ENCODE data around the gene GABARAPL2.
"Not testable (repeated sequence)": the region's sequence is repeated elsewhere in the genome, so short reads cannot be mapped to it uniquely, and the experiment has no call there.

GABARAPL2 gene

DNA sequence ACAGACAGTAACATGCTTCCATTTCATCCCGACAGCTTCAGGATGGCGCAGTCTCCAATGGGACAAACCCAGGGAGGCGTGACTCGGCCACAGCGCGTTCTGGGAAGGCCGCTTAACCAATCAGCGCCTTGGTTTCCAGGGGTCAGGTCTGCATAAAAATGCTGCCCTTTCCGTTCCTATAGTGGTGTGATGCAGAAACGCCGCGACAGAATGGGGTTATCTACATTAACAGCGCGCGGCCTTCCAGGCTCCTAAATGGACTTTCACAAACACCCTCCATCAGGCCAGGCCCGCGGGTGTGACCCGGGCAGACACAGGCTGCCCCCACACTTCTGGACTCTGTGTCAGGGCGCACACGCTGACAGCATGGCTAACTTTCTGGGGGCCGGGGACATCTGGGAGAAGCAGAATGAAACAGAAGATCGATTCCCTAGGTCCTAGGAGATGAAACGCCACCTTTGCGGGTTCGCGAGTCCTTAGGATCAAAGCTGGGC is 10.9 kb upstream of the GABARAPL2 start:
- DNase-seq, result peak; percentile 67

DNA sequence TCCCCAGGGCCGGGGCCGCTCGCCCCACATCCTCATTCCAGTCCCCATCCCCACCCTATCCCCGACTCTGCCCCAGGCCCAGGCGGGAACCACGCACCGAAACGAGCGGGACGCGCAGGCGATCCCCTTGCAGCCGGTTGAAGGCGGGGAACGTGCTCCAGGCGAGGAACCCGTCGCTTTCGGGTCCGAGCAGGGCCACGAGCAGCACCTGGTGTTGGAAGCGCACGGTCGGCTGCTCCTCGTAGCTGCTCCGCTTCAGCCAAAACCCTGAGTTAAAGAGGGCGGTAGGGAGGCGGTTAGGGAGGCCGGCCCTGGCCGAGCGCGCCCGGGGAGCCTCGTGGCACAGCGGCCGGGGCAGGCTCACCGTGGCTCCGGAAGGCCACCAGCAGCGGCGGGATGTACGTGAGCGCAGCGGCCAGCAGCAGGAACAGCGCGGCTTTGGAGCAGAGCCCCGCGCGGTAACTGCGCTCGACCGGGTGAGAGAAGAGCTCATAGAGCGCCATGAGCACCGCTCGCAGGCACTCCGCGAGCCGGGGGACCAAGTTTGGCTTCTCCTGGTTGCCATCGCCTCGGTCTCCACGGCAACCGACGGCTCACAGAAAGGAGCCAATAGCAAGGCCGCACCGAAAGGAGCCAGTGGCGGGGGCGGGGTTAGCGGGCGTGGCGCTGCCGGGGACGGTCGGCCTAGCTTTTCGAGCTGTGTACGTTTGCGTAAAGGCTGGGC is 10.3 kb upstream of the GABARAPL2 start, which contains the start of gene TMEM231:
TMEM231 (minus strand) TSS at position 546 of the 724 bp plus-strand sequence; CDS start at position 503, 43 bp downstream.
- peak; percentile 85 for DNase-seq

DNA sequence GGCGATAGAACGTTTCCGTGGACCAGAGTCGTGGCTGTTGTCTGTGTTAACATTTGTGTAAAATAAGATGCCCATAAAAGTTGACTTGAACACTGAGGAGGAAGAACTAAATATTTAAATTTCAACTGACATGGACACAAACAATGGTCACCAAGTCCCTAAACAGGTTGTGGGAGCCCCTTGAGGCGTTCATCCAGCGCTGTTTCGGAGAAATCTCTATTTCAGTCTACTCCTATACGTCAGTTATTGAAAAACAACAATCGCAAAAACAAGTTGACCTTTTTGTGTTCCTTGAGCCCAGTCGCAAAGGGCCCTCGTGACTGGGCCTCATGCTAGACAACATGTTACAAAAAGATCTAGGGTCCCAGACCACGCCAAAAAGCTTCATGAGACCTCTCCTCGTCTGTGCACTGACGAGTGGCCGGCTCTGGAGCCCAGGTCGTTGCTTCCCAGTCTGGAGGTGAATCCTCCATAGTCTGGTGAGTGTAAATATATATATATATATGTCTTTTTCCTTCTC is 9.7 kb upstream of the GABARAPL2 start:
- DNase-seq, result no peak

DNA sequence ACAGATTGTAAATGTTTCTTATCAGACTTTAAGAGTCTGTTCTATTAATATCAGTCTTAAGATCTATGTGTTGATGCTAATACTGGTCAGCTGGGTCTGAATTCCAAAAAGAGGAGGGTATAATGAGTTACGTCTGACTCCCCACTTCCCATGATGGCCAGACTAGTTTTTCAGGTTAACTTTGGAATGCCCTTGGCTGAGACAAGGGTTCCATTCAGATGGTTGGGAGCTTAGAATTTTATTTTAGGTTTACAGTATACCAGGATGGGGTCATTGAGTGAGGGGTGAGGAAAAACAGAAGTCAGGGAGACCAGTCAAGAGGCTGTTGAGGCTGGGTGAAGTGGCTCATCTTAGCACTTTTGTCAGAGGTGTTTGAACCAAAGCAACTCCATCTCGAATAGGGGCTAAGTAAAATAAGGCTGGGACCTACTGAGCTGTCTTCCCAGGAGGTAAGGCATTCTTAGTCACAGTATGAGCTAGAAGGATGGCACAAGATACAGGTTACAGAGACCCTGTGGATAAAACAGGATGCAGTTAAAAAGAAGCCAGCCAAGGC is 7.3 kb upstream of the GABARAPL2 start:
- no peak for DNase-seq

DNA sequence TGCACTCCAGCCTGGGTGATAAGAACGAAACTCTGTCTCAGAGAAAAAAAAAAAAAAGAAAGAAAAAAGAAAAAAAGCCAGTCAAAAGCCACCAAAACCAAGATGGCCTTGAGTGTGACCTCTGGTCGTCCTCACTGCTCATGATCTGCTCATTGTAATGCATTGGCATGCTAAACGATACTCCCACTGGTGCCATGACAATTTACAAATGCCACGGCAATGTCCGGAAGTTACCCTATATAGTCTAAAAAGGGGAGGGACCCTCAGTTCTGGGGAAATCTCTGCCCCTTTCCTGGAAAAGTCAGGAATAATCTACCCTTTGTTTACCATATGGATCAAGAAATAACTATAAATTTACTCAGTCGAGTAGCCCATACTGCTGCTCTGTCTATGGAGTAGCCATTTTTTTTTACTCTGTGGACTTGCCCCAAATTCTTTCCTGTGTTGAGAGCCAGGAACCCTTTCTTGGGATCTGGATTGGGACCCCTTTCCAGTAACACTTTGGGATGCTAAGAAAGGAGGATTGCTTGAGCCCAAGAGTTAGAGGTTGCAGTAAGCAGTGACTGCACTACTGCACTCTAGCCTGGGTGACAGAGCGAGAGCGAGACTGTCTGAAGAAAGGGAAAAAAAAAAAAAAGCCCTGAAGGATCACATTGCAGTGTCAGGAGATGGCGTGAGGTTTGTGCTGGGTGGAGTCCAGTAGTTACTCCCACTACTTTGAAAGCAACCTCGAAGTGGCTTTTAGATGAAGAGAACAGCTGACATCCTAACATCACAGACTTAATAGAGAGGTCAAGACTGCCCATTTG is 6.4 kb upstream of the GABARAPL2 start:
- DNase-seq, result no peak

DNA sequence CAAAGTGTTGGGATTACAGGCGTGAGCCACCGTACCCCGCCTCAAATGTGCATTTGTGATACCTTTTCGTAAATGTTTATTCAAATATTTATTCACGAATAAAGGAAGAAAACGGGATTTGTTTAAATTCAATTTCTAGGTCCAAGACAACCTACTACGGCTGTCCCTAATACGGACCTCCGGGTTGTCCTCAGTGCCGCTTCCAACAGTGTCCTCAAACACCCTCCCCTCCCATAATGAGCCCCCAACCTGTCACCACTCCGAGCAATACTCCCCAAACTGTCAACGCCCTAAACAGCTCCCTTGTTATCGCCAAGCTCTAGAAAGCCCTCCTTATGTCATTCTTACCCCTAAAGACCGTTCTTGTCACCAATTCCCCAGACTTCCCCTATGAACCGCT is 539 bp upstream of the GABARAPL2 start:
- DNase-seq, result no peak

DNA sequence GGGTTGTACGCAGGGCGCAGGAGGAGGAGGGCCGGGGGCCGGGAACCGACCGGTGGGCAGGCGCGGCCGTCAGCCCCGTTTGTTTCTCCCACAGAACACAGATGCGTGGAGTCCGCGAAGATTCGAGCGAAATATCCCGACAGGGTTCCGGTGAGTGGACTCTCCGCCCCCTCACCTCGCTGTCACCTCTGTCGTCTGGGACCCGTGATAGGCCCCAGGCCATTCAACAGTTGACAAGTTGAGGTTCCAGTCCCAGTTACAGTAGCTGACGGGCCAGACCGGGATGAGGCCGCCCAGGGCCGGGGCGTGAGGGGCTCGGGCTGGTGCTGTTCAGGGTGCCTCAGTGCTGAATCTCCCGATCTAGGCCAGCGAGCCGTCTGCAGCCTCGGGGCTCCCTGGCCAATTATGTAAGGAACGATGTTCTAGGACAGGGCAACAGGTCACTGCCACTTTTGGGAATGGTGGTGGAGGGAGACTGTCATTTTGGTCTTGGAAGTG is 628 bp downstream of the GABARAPL2 start:
- DNase-seq, result no peak

DNA sequence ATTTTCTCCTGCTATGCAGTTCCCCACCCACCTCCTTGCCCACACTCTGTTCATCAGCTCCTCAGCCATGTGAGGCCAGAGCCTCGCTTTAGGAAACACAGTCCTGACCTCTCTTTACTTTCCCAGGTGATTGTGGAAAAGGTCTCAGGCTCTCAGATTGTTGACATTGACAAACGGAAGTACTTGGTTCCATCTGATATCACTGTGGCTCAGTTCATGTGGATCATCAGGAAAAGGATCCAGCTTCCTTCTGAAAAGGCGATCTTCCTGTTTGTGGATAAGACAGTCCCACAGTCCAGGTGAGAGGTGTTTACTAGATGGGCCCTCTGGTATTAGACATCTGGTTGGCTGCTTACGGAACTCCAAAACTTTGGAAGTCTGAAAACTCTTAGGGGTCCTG is 1.7 kb downstream of the GABARAPL2 start:
- no peak for DNase-seq

DNA sequence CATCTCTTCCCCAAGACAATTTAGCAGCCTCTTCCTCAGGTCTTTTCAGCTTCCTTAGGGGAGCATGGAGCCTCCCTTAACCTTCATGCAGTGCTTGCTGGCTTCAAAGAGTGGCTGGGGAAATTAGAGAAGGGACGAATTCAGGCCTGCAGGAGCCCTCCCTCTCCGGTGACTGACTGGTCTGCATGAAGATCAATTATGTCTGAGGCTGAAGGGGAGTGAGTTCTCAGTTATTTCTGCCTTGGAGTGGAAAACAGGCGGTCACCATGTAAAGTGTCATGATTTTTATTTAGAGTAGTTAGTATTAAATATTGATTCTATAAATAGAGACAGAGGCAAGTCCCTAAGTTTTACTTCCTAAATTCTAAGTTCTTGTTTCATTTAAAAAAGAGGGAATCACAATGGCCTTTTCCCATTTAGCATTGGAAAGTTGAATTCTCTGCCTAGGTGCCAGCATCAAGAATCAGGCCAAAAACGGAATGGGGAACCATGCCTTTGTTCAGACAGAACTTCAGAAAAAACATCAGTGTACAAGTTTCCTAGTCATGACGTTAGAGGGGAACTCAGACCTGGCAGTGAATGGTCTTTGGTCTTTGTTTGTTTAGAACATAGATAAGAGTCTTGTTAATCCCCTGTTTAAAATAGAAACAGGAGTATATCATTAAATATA is 4.4 kb downstream of the GABARAPL2 start:
- no peak for DNase-seq

DNA sequence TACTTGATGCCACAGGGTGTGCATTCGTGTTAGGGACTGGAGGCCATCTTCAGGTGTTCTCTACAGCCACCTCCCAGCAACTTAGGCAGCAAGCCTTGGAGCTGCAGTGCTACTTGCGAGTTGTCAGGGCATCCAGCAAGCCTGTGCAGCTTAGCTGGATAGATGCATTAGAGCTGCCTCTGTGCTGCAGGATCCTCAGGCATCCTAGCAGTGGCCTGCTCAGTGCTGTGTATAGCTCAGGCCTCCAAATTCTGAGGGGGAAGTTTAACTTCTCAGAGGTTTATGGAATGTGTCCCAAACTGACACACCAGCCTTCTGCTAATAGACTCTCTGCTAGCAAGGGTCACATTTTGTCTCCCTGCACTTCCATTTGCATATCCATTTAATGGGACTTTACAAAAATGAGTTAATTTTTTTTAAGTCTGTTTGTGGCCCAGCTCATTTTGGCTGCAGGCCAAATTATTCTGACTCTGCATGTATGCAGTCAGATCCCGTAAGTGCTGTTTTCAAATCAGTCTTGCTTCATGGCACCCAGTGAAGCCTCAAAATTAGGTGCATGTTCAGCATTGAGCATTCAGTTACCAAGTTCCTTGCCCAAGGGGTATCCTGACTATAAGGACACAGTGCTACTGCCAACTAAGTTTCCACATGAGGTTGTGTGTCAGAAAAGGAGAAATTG is 6.8 kb downstream of the GABARAPL2 start:
- DNase-seq, result no peak

DNA sequence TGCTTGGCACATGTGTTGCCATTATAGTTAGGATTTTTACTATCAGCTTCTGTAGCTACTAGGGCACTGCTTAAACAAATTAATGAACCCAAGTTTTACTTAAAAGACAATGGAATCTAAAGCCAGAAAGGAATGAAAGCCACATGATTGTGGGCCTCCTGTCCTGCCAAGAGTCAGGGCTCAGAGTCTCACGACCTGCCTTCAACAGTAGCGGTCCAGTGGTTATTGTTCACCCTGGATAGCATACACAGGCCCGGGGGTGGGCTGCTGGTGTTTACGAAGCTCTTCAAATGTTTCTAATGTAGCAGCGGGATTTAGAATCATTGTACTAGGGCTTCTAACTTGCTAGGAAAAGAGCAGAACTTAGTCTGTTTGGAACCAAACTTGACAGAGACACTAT is 7.8 kb downstream of the GABARAPL2 start:
- no peak for DNase-seq

DNA sequence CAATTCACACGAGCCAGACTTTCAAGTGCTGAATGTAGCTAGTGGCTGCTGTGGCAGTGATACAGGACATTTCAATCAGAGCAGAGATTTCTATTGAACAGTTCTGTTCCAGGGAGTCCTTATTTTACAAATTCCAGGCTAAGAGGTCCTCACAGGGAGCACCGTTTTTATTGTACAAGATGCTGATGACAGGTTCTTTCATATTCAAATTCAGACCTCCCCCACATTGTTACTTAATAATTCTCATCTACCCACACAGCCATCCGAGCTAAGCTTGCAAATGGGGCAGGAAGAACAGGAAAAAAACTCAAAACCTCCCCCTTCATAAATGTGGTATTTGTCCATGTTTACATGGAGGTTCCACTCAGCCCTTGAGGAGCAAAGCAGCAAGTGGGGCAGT is 9.8 kb downstream of the GABARAPL2 start:
- DNase-seq, result no peak

DNA sequence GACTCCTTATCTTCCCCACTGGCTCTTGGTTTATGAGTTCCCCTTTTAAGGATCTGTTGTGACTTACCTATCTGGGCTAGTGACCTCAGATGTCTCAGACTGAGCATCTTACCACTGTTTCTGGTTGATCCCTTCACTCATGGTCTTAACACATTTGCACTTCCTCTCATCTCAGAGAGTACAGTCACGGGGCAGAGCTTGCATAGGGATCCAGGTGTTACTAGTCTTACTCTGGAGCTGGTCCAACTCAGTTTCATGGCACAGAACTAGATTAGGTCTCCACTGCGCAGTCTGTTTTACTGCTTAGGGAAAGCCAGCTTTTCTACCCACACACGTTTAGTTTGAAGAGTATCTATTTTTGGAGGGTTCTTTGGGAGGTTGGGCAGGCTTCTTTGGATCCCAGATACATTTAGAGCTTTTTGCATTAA is 10.2 kb downstream of the GABARAPL2 start:
- no peak for DNase-seq

DNA sequence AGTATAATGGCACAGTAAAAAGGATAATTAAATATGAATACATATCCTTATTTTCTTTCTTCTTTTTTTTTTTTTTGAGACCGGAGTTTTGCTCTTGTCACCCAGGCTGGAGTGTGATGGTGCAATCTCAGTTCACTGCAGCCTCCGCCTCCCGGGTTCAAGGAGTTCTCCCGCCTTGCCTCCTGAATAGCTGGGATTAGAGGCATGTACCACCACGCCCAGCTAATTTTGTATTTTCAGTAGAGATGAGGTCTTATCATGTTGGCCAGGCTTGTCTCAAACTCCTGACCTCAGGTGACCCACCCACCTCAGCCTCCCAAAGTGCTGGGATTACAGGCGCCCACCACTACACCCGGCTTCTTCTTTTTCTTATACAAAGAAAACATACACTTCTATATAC is 12.0 kb downstream of the GABARAPL2 start:
- no peak for DNase-seq

DNA sequence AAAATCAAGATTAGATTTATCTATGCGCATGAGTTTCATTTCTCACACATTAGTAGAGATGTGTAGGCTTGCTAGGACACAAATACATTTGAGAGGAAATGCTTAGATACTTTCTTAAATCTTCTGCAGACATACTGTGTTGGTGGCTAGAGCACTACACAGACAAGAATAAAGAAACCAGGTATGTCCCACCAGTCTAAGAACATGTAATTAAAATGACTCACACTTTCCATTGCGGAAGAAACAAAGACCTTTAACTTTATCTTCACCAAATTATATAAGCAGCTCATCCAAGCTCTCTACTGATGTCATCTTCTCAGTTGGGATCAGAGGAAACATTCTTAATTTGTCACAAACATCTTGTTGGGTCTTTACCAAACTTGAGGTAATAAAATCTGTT is 12.5 kb downstream of the GABARAPL2 start:
- no peak for DNase-seq

DNA sequence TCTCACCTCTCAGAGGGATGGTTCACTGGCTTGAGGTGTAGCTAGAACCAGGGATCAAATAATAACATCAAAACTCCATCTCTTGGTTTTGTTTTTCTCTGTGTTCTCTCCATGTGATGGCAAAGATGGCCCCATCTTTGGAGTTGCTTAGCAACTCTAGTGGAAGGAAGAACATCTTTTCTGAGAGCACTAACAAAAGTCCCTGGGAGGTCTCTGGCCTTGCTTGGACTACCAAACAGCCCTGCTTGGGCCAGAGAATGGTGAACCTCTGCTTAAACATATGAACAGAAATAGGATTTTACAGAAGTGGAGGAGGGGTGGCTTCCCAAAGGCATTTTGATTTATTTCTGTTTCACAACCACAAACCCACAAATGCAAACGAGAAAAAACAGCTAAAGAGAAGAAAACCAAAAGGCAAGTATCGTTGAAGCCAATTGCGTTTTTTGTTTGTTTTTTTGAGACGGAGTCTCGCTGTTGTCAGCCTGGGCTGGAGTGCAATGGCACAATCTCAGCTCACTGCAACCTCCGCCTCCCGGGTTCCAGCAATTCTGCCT is 13.2 kb downstream of the GABARAPL2 start:
- DNase-seq, result no peak

DNA sequence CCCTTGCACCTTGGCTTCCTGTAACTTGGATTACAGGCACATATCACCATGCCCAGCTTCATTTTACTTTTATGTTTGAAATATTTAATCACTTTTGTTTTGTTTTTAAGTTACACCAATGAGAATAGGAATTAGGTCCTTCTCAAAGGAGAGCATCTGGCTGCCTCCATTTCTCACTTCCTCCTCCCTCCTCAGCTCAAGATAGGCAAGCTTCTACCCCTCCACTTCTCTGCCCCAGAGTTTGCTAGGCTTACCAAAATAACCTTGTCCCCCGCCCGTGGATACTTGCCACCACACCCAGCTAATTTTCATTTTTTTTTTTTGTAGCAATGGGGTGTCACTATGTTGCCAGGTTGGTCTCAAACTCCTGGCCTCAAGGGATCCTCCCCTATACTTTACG is 17.9 kb downstream of the GABARAPL2 start:
- DNase-seq, result no peak

DNA sequence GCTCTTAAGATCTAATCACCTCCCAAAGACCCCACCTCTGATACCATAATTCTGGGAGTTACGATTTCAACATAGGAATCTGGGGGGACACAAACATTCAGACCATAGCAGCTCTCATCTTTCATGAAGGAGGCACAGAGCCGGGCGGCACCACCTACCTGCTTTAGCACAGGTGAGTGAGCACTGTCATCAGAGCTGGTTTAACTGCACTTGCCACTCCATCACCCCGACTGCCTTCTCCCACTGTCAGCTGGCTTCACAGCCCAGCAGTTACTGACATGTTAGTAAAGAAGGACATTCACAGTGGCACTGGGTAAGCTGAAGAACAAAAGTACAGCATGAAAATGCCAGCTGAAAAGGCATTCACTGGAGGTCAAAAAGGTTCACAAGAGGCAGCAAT is 22.5 kb downstream of the GABARAPL2 start:
- no peak for DNase-seq

DNA sequence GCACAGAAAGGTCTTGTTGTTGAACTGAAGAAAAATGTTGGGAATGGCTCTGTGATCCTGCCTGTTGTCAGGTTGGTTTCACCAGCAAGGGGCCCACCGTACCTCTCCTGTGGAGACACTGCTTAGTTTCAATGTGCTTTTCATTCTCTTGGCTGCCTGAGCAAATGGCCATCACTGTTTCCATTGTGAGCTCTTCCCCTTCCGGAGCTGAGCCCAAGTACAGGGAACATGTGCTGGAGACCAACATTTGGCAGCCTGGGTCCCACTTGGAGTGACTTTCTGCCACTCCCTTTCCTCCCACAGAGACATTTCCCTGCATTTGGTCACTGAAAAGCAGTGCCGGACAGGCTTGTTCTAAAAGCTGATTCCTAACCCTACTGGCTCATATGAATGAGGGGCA is 23.1 kb downstream of the GABARAPL2 start:
- no peak for DNase-seq

DNA sequence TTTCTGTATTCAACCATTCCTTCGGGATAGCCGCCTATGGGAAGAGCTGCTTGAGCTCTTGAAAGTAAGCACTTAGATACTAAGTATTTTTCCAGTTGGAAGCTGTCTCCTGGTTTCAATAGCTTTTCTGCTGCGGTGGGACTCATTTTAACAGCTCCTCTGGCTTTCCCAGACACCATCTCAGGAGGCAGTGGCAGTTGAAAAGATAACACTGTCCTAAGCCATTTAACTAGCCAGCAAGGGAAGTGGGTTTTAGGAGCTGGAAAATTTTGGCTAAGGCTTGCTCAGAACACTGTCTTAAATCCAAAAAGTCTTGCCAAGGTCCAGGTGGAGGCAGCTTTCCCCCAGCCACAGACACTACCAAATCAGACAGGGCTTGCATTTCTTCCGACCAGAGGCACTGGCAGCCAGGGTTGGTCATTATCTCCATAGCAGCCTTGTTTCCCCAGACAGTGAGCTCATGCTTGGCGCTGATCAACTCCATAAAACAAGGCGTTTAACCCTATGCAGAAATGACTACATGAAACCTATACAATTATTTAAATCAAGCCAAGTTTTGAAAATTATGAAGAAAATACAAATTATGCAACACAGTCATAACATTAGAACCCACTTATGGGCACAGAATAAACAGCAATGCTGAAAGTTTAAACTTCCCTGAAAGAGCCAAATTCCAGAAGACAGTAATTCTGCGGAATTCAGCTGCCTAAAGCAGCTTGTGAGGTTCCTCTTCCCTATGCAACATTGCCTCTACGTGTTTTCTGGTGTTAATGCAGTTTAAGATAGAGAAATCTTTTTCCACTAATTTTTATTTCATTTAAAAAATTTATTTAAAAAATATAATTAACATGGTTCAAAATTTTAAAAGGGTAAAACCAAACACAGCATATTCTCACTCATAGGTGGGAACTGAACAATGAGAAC is 25.0 kb downstream of the GABARAPL2 start:
- DNase-seq, result no peak

DNA sequence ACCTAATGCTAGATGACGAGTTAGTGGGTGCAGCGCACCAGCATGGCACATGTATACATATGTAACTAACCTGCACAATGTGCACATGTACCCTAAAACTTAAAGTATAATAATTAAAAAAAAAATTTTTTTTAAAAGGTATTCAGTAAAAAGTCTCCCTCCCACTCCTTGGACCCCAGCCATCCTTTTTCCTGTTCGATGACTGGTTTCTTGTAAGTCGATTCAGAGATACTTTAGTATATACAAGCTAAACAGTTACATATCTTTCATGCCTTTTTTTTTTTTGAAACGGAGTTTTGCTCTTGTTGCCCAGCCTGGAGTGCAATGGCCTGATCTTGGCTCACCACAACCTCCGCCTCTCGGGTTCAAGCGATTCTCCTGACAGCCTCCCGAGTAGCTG is 25.7 kb downstream of the GABARAPL2 start:
- not testable (repeated sequence) for DNase-seq
